ENCODE data around the gene ZNF764. TPM values are rescaled to one million over a fixed set of nuclear protein-coding genes. Genes with fewer than 3 reads are reported as not detected.

The ZNF764 gene
- total RNA-seq, 2 donors from 2014 or later: 8.5 to 9.6 TPM

- H3K9me3 ChIP-seq: no peaks in the 10 kb centered on the region
- peaks cover 19 to 36% of the 10 kb centered on the region in 2 donors for H3K4me1 ChIP-seq (ENCODE audit: control insufficient read depth in 1 of 2, low read depth in 2 of 2)
- no peaks in the 10 kb centered on the region for H3K27me3 ChIP-seq (replicated peaks; ENCODE audit: insufficient read depth)
- DNase-seq (ENCODE audit: low spot score): no peak
- TF ChIP-seq CTCF (IDR thresholded peaks at IDR 0.05): no peak
- ATAC-seq (ENCODE audit: insufficient number of reproducible peaks, low FRiP score, low read depth): no peak
- H3K4me3 ChIP-seq: no peak overlapping the region
- H3K36me3 ChIP-seq: peaks cover 9% of the 10 kb centered on the region
- no peak overlapping the region for H3K27ac ChIP-seq
These were observed 25.7 kb downstream of the ZNF764 start for GRCh38 chr16:30532285-30533145.

GRCh38 chr16:30530163-30531037 is 27.8 kb downstream of the ZNF764 start:
- Histone ChIP-seq H3K4me3 (no peak overlapping the region), H3K27me3 (replicated peaks; ENCODE audit: insufficient read depth) (no peaks in the 10 kb centered on the region), H3K4me1 (ENCODE audit: control insufficient read depth in 1 of 2, low read depth in 2 of 2) (peaks cover 12 to 31% of the 10 kb centered on the region in 2 donors), H3K27ac (no peak overlapping the region), H3K9me3 (no peaks in the 10 kb centered on the region), H3K36me3 (peaks cover 9% of the 10 kb centered on the region)
- no peak for TF ChIP-seq CTCF (IDR thresholded peaks at IDR 0.05)
- no peak for DNase-seq (ENCODE audit: low spot score)
- no peak for ATAC-seq (ENCODE audit: insufficient number of reproducible peaks, low FRiP score, low read depth)

DNA sequence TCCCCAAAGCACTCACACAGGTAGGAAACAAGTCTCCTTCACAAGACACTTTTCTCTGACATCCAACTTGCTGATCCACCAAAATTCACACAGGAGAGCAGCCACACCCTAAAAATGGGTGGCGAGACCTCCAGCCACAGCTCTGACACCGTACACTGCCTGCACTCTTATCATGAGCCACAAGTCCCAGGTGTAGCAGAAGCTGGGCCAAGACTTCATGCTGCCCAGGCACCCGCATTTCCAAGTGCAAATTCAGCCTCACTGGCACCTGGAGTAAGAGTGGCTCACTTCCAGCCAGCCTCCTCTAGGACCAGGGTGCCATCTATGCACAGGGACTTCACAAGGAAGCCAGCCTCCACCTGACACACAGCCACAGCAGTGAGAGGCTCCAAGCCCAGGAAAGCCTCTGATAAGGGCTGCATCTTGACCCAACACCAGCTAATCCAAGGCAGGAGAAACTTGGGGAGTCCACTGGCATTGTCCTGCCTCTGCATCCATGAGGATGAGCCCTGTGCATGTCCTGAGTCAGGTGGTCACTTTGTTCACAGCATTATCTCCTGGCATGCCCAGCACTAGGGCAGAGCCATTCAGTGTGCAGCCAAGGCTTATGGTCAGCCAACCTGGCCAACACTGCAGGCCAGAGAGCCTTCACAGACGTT is 29.2 kb downstream of the ZNF764 start:
- H3K27ac ChIP-seq: no peak overlapping the region
- H3K27me3 ChIP-seq (replicated peaks; ENCODE audit: insufficient read depth): no peaks in the 10 kb centered on the region
- ATAC-seq (ENCODE audit: insufficient number of reproducible peaks, low FRiP score, low read depth) (no peak), DNase-seq (ENCODE audit: low spot score) (no peak)
- H3K9me3 ChIP-seq: no peaks in the 10 kb centered on the region
- peaks cover 9% of the 10 kb centered on the region for H3K36me3 ChIP-seq
- H3K4me1 ChIP-seq (ENCODE audit: control insufficient read depth in 1 of 2, low read depth in 2 of 2): peaks cover 11 to 30% of the 10 kb centered on the region in 2 donors
- no peak for TF ChIP-seq CTCF (IDR thresholded peaks at IDR 0.05)
- no peak overlapping the region for H3K4me3 ChIP-seq

GRCh38 chr16:30527635-30528178 is 30.5 kb downstream of the ZNF764 start:
- ATAC-seq (ENCODE audit: insufficient number of reproducible peaks, low FRiP score, low read depth) (no peak), DNase-seq (ENCODE audit: low spot score) (no peak)
- Histone ChIP-seq H3K4me3 (peak overlapping the region; percentile 98), H3K4me1 (ENCODE audit: control insufficient read depth in 1 of 2, low read depth in 2 of 2) (peaks cover 4 to 18% of the 10 kb centered on the region in 2 donors), H3K9me3 (no peaks in the 10 kb centered on the region), H3K36me3 (peaks cover 8% of the 10 kb centered on the region), H3K27ac (peak overlapping the region; percentile 81 to 99), H3K27me3 (replicated peaks; ENCODE audit: insufficient read depth) (no peaks in the 10 kb centered on the region)
- no peak for TF ChIP-seq CTCF (IDR thresholded peaks at IDR 0.05)

Data from thoracic aorta (tissue), 2 donors.